Measurements from ENCODE around the gene DUSP3. TPM values are rescaled to one million over a fixed set of nuclear protein-coding genes. Genes with fewer than 3 reads are reported as not detected.
A peak's percentile ranks its signal among the peaks of the same experiment; 100 is the strongest.

The DUSP3 gene
- total RNA-seq, 1 donor from 2014 or later: 132 TPM

DNA sequence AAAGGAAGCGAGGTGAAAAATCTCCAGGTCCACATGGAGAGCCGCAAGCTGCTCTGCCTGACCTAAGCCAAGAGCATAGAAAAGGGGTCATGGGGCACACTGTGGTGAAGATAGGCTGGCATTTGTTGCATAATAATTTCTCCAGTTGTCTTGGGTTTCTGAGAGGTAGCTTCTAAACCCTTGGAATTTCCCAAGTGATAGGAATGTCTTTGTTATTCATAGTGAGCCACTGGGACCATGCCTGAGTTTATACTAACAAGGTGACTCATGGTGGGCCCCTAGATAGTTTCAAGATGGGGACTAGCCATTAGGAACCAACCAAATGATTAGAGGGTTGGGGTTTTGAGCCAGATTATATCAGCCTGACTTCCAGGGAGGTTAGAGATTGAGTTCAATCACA is 45.8 kb downstream of the DUSP3 start:
- peak; percentile 97 for DNase-seq (ENCODE audit: low read depth)

DNA sequence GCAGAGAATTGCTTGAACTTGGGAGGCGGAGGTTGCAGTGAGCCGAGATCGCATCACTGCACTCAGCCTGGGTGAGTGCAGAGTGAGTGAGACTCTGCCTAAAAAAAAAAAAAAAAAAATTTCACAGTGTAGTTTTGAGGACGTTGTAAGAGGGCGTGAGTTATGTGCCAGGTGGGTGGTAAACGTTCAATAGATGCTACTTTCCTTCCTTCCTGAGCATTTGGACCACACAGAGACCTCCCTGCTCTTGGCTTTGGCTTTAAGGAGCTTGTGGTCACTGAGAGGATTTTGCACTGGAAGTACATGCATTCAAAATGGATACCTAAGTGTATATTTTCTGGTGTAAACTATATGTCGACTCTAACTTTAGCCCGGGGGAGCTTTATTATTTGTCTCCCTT is 50.7 kb downstream of the DUSP3 start:
- DNase-seq (ENCODE audit: low read depth): no peak

DNA sequence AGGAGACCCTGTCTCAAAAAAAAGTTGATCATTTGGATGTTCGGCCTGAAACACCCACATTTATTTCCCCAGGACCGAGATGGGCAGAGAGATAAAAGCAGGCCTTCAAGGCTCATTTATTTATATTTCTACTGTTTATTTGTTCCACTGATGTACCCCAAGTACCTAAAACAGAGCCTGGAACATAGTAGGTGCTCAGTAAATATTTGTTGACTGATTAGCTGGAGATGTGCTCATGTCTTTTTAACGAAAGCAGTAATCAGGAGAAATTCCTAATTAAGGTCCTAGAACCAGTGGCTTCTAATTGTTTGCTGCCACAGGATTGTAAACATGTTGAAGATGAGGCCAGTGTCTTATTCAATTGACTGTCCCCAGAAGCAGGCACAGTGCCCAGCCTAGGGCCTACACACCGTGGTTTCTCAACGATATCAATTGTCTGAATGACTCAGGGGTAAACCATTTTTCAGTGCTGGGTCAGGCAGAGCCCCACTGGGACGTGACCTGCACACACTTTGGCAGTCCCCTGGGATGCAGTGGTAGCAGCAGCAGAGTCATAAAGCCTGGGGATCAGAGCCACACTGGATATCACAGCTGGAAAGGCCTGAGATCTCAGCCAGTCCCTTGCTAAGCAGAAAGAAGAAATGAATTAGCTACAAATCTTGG is 54.9 kb downstream of the DUSP3 start:
- DNase-seq (ENCODE audit: low read depth): peak; percentile 79

DNA sequence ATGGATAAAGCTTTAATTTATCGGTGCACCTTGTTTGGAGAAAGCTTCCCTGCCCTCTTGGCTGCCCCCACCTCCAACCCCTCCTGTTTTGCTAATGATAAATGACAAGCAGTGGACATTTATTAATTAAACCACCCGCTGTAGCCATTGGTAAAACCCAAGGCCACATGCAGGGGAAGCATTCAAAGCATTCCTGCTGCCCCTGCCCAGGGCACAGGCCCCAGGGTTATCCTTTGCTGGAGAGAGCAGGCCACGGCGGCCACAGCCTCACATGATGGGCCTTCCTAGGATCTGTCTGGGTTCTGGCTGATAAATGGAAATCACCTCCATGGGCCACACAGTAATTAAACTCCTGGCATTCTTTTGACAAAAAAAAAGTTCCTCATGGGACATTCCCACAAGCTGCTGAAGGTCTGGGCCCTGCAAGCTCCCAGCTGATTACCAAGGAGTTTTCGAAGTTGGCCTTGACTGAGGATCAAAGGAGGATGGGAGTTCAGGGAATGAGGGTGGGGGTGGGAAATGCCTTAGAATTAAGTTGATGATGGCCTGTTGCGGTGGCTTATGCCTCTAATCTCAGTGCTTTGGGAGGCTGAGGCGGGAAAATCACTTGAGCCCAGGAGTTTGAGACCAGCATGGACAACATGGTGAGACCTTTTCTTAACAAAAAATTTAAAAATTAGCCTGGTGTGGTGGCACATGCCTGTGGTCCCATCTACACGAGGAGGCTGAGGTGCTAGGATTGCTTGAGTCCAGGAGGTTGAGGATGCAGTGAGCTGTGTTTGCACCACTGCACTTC is 55.7 kb downstream of the DUSP3 start:
- DNase-seq (ENCODE audit: low read depth): peak; percentile 34

DNA sequence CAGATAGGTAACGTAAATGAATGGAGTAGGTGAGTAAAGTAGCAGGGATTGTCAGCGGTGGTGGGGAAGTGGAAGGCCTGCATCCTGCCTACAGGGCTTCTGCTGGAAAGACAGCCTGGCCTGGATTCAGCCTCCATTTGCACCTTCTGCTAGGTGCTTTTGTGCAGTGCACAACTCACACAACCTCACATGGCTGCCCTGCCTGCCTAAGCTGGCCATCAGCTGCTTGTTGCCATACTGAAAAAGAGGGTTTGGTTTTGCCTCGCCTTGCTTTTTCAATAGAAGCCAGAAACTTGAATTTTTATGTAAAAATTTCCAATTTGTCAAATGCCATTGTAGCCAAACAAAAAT is 56.5 kb downstream of the DUSP3 start:
- no peak for DNase-seq (ENCODE audit: low read depth)

DNA sequence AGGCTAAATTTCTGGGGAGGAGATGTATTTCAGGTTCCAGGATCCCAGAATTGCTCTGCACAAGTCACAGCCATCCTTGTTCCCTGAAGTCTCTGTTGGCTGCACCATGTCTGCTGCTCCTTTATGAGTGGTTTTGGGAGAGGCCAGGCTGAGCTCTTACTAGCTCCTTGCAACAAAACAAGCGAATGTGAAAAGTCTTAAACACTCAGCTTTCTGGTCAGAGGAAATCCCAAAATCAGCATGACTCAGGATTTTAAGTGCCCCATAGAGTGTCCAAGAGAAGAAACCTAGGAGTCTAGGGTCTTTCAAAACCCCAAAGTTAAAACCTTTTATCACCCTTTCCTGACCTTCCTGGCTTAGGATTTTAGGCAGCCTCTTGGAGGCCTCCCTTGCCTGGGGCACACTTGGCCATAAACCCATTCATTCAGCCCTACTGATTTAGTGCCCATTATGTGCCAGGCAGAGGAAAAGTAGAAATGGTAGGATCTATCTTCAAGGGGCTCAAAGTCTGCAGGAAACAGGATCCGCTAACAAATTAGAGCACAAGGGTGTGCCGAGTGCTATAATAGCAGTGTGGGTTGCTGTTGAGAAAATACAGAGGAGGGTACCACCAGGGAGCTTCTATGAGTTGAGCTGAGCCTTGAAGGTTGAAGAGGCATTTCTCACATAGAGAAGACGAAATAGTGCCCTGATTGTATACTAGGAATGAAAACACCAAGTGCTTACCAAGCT is 57.1 kb downstream of the DUSP3 start:
- DNase-seq (ENCODE audit: low read depth): no peak

DNA sequence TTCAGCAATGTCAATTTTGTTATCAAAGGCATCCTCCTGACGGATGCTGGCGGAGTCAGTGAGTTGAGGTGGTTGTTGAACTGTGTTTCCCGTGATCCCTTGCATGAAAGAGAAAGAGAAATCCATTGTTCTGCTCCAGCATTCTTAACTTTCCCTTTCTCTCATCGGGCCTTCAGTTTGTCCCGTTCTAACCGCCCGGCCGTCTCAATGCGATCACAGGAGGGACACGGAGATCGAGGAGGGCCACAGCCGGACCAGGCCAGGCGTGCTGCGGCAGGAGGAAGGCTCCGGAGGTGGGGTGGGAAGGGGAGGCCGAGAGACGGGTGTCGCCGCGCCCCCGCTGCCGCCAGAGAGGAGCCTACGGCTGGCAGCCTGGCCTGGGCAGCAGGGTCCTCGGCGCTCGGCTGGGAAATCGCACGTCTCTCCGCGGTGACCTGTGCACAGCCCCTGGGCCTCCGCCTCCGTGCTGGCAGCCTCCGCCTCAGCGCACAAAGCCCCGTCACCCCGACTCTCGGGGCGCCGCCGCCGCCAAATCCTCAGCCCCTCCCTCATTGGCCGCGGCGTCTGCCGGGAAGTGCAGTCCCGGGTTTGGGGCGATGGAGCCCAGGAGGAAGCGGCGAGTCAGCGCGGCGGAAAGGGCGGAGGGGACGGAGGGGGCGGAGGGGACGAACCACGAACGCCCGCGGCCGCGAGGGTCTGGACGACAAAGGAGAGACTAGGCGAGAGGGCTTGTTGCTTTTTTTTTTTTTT is 58.3 kb downstream of the DUSP3 start:
- DNase-seq (ENCODE audit: low read depth): peak; percentile 29

DNA sequence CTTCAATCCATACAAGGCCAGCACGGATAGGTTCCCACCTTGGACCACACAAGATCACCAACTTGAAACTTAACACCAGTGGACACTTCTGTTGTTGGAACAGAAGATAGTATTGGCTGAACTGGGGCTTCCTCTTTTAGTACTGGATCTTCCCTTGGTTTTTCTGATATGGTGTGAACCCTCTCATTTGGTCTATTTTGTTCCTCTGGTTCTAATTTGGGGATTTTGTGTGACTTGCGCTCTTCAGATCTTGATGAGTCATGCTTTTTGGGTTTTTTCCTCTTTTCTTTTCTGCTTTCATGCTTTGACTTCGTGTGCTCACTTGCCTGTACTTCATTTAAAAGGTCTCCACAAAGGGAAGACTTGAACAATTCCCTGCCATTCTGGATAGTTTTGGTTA is 59.2 kb downstream of the DUSP3 start:
- DNase-seq (ENCODE audit: low read depth): no peak

DNA sequence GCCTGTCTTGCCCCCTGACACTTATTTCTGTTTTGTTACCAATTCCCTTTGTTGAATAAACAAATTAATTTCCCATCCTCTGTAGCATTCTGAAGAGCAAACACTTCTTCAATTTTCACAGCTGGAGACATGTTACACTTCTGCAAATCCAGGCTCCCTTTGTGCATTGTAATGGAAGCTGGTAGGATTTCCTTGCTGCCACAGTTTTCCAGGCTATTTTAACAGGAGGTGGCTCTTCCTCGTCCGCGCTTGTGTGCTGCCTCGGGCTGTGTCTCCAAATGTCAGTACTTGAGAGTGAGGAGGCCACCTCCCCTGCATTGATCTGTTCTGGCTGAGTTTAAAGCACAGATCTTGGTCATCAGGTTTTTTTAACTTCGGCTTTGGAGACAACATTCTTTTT is 60.2 kb downstream of the DUSP3 start:
- no peak for DNase-seq (ENCODE audit: low read depth)

DNA sequence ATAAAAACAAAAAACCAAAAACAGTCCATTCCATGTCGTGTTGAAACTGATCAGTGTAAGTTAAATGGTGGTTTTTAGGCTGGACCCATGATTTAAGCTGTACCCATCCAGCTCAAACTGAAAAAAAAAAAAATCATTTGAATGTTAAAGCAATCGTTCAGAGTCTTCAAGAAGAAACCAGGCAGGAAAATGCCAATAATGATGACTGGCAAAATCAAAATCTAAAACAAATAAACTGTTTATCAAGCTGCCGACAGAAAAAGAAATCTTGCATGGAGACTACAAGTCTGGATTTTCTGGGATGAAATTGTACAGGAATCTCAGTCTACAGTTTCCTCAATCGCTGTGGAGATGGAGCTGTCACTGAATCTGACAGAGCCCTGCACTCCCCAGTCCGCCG is 60.9 kb downstream of the DUSP3 start:
- no peak for DNase-seq (ENCODE audit: low read depth)

Other genes with a start within 250 kb of the DUSP3 start
- gene ETV4, start 232.6 kb downstream of the DUSP3 start, total RNA-seq: 1.9 and 5.7 TPM in 2 replicates
- 11.1 TPM in 1 of 2 replicates, not detected in the other for gene MEOX1, start 117.1 kb downstream of the DUSP3 start, total RNA-seq
- gene SOST, start 20.2 kb downstream of the DUSP3 start, total RNA-seq: not detected in 2 replicates
- gene CFAP97D1, start 1.5 kb upstream of the DUSP3 start, total RNA-seq: under 0.01 TPM in 1 of 2 replicates, not detected in the other
- 6.8 and 8.5 TPM in 2 replicates for gene MPP3, start 54.2 kb upstream of the DUSP3 start, total RNA-seq
- not detected in 2 replicates for gene CD300LG, start 68.2 kb upstream of the DUSP3 start, total RNA-seq
- 1.7 and 3.6 TPM in 2 replicates for gene MPP2, start 128.6 kb upstream of the DUSP3 start, total RNA-seq
- gene PPY, start 163.5 kb upstream of the DUSP3 start, total RNA-seq: not detected in 2 replicates
- gene PYY, start 175.0 kb upstream of the DUSP3 start, total RNA-seq: not detected in 2 replicates
- gene NAGS, start 225.6 kb upstream of the DUSP3 start, total RNA-seq: 1.2 and 6.1 TPM in 2 replicates
- gene TMEM101, start 236.0 kb upstream of the DUSP3 start, total RNA-seq: 43.8 and 71.2 TPM in 2 replicates